DMS53 (cell line): Measurements from ENCODE around the gene IL11RA.

Experiments
- DNase-seq: peaks from one replicate; lab custom pipeline; 2025; lab: John Stamatoyannopoulos, UW

The IL11RA gene

DNA sequence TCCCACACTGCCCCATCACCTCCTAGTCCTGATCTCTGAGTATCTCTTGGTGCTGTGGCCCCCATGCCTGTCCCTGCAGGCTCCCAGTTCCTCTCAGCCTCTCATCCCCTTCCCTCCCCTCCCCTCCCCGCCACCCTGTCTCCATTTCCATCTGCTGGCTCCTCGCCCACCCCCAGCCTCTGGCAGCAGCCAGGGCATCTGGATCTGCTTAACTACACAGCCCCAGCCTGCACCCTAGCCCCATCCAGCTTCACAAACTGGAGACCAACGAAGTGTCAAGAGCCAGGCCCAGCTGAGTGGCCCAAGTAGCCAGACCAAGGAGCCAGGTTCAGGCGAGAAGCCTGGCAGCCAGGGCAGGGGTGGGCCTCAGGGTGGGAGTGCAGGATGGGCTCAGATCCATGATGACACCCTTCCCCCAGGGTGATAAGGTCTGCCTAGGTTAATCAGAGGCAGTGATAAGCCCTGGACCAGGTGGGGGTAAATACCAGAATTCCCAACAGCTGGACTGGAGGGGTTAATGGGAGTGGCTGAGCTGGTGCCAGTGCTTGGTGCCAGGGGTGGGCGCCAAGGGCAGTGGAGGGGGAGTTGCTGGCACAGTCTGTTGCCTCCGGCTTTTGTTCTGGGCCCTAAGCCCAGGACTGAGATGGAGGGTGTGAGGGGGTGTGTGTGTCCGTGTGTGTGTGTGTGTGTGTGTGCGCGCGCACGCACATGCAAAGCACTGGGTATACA lies 2.5 kb downstream of the IL11RA start:
- no peak for DNase-seq

DNA sequence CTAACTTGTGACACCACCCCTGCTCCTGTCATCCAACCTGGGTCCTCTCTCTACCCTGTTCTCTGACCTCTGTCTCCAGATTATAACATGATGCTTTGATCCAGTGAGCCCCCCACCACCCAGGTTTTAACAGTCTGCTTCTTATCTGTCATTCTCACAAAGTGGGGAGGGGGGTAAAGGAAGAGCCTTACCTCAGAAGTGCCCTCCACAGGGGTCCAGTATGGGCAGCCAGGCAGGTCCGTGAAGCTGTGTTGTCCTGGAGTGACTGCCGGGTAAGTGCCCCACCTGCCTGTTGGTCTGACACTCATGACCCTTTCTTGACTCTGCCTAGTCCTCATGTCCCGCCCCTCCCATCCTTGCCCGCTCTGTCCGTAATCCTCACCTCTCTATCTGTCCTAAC lies 3.4 kb downstream of the IL11RA start:
- DNase-seq, result no peak

DNA sequence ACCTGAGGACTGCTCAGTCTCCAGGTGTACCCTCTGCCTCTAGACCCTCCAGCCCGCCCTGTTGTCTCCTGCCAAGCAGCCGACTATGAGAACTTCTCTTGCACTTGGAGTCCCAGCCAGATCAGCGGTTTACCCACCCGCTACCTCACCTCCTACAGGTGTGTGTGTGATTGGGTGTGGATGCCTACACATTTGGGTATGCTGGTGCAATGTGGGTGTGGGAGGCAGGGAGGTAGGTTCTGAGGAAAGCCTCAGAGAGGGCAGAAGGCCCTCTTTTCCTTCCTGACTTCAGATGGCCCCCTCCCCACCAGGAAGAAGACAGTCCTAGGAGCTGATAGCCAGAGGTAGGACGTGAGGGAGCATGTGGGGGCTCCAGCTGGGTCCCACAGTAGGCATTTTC lies 5.0 kb downstream of the IL11RA start:
- DNase-seq, result no peak

DNA sequence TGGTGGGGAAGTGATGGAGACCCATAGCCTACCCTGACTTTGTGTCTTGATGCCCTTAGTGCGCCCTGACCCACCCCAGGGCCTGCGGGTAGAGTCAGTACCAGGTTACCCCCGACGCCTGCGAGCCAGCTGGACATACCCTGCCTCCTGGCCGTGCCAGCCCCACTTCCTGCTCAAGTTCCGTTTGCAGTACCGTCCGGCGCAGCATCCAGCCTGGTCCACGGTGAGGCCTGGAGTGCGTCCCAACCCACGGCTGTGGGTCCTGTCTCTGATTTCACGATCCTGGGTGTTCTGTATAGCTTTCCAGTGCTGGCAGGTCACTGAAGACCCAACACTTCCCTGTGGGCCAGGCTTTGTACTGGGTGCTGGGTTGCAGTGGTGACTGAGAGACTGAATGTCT lies 6.5 kb downstream of the IL11RA start:
- no peak for DNase-seq

DNA sequence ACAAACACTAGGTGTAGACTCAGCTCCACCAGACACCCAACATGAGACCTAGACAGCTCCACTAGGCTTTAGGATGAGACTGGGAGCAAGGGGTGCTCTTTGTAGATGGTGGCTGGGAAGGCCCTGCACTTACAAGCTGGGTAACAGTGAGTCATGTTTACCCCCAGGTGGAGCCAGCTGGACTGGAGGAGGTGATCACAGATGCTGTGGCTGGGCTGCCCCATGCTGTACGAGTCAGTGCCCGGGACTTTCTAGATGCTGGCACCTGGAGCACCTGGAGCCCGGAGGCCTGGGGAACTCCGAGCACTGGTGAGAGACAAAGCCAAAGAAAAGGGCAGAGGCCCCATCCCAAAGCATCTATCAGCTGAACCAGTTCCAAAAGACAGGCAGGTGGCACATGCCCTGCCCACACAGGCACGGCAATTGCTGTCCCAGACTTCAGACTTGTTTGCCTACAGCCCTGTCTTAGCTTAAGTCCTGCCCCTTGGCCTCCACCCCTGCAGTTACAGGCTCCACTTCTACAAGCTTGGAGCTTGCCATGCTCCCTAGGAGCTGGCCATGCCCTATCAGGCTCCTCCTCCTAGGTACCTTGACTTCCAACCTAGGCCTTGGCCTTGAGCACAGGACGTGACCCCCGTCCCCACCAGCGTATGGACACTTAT lies 7.7 kb downstream of the IL11RA start:
- peak; percentile 92 for DNase-seq

DNA sequence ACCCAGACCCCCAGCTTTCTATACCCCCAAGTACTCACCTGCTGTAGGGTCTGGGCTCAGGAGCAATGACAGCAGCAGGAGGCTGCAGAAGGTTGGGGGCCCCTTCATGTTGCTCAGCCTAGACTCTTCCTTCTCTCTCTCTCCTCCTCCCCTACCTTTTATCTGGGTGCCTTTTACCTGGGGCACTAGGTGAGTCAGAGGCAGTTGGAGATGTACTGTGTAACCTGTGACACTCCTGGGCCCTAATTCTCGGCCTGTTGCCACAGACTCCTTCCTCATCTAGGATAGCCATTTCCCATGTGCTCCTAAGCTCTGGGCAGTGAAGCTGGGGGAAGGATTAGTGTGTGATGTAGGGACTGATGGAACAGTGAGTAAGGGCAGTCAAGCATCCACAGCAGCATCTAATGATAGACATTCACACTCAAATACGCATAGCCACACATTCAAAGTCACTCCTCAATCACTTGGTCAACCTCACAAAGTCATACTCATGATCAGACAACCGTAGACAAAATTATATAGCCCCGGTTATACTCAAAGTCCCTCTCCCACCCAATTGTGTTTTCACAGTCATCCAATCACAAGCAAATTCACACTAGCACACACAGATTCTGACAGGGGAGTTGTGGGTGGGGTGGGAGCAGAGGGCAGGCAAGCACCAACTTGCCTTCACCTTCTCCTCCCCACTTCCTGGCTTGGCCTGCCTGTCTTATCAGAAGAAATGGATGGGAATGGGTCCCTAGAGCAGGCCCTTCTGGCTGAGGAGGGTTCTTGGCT lies 10.7 kb downstream of the IL11RA start, which contains the start of gene CCL27:
TSS of gene CCL27 (minus strand) at position 132 of the 777 bp plus-strand sequence. CDS start at position 108, 24 bp downstream.
- no peak for DNase-seq

DNA sequence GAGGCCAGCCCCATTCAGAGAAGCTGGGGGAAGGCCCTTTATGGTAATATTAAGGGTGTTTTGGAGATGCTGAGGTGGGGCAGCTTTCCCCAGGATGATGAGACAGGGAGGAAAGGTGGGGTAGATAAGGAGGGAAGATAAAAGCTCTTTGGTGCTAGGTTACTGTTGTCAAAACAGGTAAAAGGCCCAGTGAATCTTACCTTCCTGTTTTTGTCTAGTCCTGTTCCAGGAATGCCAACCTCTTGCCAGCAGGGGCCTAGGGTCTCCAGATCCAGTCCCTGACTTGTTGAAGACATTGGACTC lies 11.3 kb downstream of the IL11RA start:
- no peak for DNase-seq

DNA sequence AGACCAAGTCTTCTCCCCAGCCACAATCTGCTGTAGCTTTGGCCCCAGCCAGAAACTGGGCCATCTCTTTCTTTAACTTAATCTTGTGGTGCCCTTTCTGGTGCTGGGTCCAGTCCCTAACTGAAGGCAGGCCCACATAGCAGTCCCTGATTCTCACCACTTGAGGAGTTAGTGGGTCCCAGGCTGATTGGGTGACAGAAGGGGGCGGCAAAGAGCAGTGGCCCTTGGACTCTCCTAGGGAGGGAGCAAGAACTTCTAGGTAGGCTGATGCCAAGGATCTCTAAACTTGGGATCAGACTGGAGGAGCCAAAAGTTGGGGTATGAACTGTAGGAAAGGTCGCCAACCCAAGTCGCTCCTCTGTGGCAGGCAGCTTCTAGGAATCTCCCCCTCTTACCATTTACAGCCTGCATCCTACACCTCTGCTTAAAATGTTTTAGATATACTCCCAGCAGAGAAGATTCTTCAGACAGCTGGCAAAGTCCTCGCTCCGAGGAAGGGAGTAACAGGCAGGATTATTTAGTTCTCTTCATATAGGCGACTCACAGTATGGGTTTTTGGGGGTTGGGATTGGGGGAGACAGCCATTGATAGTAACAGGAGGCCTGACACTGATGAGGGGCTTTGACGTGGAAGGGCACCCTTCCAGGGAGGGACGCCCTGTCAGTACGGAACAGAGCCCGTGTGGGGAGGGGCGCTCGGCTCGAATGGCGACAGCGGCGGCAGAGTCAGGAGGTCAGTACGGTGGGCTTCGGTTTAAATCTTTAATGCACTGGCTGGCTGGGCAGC lies 12.5 kb downstream of the IL11RA start:
- DNase-seq, result peak; percentile 71

DNA sequence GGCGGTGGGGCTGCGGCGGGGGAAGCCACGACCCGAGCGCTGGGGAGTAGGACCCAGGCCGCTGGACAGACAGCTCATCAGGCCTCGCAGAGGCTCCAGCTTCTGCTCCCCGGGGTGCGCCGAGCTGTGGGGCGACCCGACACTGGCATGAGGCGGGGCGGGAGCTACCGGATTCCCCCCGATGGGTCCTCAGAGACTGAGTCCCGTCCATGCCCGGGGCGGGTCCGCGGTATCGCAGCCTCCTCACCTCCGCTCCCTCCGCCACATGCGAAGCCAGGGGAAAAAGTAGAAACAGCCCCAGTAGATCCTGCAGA lies 13.0 kb downstream of the IL11RA start:
- DNase-seq, result no peak

DNA sequence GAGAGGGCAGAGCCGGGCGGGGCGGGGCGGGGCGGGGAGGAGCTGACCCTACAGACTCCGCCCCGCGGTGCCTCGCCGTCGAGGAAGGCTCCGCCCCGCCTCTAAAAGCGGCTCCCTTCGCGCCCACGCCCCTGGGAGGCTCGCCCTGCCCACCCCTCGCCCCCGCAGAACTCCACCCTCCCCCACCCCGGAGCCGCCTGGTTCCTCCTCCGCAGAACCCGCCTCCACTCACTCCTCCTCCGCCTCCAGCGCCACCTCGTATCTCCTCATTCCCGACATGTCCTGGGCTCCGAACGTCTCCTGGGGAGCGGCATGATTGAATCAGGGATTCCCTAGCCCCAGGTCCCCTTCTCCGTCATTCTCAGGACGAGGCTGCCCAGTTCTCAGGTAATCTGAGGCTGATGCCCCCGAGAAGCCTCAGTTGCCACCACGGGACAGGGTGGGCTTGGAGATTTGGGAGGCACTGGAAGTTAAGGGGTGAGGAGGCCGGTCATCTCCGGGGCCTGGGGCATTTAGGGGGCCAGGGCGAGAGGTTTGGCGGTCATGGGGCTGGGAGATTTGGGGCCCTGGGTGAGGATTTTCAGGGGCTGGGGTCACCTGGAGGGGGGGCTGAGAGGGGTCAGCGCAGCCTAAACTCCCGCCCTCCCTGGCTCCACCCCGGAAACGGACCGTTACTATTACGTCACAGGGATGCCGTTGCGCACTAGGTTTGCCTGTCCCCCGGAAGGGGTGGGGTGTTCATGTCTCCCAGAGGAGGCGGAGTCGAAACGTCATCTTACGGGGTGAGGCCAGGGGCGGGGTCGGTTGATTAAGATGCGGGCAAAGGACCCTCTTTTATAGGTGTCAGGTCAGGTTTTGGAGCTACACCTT lies 13.6 kb downstream of the IL11RA start:
- DNase-seq, result peak; percentile 94

DNA sequence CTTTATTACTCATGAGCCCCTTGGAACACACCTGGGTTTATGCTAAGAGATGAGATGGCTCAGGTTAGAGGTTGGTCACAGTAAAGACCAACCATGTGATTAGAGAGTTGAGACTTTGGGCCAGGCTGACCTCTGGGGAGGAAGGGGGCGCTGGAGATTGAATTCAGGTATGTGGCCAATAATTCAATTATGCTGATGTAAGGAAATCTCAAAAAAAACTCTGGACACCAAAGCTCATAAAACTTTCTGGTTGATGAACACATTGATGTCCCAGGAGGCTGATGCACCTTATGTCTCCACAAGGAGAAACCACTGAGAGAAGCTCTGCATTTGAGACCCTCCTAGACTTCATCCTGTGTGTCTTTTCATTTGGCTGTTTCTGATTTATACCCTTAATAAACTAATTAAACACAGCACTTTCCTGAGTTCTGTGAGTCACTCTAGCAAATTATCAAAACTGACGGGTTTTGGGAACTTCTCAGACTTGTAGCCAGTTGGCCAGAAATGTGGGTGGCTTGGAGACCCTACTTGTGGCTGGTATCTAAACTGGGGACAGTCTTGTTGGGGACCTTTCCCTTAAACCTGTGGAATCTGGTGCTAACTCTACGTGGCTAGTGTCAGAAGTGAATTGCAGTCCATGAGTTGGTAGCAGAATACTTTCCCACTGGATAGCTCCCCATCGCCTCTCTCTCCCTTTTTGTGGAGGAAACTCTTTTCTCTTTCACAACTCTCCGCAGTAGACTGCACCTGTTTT lies 18.0 kb downstream of the IL11RA start:
- no peak for DNase-seq

DNA sequence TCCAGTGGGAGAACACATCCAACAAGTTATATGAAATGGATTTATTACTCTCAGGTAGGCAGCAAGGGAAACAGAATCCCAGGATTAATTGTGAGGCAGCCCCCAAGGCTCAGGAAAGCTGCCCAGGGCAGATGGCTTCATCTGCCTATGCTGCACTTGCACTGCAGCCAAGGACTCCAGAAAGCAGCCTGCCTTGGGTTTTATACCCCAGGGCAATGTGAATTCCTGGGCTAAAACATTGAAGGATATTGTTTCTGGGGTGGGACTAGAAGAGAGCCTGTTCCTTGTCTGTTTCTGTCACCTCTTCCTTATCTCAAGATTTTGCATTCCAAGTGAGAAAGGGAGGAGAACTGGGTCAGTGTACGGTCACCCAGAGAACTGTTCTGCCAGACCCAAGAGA lies 19.3 kb downstream of the IL11RA start:
- no peak for DNase-seq

DNA sequence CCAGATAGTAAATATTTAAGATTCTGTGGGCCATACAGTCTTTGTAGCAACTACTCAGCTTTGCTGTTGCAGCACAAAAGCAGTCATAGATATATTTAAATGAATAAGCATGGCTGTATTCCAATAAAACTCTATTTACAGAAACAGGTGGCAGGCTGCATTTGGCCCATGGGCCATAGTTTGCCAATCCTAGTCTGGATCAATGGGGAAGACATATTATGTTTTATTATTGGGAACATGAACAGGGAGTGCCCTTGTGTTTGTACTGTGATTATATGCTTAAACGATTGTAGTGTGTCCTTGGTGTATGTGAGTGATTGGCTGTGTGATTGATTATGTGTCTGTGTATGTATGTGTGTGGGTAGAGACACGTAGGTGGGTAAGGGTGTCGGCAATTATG lies 22.5 kb downstream of the IL11RA start:
- DNase-seq, result no peak

DNA sequence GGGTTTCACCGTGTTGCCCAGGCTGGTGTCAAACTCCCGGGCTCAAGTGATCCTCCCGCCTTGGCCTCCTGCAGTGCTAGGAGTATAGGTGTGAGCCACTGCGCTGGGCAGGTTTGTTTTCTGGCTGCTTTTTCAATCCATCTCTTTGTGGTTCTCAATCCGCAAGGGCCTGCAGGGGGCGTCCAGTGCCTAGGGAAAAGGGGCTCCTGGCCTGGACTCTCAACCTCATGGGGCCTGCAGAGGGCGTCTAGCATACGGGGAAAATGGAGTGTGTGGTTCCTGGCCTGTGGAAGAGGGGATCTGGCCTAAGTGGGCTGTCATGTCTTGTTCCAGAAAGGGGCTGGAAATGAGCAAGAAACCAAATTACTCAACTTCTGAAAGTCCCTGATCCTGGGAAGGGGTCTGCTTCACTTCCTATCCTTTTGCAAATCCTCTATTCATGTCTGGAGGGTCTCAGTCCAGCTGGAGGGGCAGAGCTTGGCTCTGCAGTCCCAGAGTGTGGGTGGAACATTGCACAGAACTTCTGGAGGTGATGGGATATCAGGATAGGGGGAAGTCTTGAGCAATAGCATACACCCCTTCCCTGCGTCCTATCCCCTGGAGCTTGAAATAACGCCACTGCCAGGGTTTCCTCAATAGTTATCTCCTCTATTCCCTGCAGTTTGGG lies 23.2 kb downstream of the IL11RA start:
- peak; percentile 84 for DNase-seq

DNA sequence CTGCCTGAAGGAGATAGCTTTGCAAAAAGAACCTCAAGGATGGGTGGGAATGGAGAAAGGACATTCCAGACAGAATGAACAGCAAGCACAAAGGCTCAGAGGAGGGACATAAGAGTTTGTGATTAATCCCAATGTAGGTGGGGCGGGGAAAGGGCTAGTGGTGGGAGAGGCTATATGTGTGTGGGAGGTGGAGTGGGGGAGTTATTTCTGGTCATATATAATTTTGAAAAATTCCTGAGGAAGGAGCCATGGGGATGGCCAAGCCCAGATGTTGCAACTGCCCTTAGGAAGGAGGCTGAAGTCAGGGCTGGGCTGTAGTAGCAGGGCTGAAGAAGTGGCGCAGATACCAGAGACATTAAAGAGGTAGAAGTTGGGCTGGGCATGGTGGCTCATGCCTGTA lies 23.9 kb downstream of the IL11RA start:
- no peak for DNase-seq

DNA sequence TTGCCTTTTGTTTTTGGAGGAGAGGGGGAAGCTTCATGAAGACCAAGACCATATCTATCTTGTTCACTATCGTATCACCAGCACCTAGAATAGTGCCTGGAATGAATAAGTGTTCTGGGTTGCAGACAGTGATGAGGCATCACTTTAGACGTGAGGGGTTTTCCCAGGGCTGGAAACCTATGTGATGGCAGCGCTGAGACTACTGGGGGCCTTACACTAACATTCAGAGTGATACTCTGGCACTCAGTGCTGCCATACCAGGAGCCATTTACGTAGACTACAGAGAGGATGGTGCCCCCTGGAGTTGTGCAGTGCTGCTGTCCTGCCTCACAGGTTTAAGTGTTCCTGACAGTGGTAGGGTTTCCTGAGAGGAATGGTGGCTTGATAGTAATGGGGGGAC lies 32.2 kb downstream of the IL11RA start:
- no peak for DNase-seq

DNA sequence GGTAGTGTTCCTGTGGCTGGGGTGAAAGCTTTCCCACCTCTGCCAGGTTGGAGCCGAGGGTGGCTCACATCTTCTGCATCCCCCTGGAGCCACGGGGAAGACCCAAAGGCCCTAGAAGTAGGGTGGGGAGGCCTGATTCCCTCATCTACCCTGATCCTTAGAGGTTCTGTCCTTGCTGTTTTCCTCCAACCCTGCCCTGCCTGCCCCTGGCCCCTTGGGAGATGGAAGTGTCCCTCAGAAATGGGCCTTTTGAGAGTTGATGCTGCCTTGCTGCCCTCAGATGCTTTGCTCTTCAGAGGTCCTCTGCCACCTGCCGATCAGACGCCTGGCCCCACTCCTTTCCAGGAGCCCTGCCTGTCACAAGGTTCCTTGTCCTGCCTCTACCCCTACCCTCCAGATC lies 32.8 kb downstream of the IL11RA start:
- no peak for DNase-seq

DNA sequence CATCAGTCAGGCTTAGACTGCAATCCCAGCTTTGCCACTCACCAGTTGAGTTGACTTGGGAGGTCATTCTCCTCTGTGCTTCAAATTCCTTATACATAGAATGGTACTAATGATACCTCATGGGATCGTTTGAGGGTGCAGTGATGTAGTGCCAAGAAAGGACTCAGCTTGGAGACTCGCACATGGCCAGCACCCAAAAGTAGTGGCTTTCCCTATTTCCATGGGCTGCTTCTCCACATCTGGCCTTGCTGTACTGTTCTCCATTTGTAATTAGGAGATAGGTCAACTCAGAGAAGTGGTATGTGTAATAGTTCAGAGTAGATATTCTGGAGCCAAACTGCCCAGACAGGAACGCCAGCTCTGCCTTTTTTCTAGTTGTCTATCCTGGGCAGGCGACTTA lies 33.6 kb downstream of the IL11RA start:
- DNase-seq, result no peak

DNA sequence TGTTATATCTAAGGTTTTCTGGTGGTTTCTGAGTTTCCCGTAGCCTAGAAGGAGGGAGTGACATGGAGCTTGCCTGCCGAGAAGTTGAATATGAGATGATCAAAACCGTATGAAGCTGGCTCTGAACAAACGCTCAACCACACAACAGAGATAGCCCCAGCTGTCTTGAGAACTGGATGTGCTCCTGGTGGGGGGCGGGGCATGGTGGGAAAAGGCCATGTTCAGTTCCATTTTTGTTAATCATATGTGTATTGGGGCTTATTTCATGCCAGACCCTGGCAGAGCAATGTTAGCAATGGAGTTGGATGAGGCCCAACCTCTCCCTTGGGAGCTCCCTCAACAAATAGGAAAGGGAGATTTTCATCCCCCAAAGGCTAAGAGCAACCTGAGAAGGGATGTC lies 34.2 kb downstream of the IL11RA start:
- DNase-seq, result no peak

DNA sequence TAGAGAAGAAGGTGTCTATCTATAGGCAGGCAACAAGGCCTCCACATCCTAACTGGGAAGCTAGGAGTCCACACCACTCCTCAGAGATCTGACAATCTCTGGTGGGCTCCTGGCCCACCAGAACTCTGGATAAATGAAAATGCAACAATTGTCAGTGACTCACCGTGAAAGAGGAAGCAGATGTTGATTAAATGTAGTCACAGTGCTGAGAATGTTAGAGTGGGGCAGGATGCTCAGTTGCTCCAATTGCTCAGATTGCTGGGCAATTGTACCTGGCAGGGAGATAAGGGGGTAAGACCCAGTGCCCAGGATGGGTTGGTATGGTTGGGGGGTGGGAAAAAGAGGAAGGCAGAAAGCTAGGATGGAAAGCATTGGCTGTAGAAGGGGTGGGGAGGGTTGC lies 34.7 kb downstream of the IL11RA start:
- no peak for DNase-seq
